ENCODE measurements around the gene ENKUR. TPM values are rescaled to one million over a fixed set of nuclear protein-coding genes. Genes with fewer than 3 reads are reported as not detected.

ENKUR gene
- total and polyA plus RNA-seq, 8 donors = 0.35 to 4.9 (median 1.0) TPM; not detected in 4

- Histone ChIP-seq H3K27ac (no peak overlapping the region), H3K4me3 (no peak overlapping the region), H3K9me3 (no peaks in the 10 kb centered on the region), H3K4me1 (no peaks in the 10 kb centered on the region), H3K36me3 (no peaks in the 10 kb centered on the region), H3K27me3 (no peaks in the 10 kb centered on the region)
- no peak for DNase-seq
- WGBS, 5 donors = 75 to 91% (median 86%) methylated on average over 5 of the region's 5 CpGs
- intact Hi-C loops (cut with DNase I; ENCODE audit: low total_unique reads) = no loop called here
- TF ChIP-seq POLR2AphosphoS5 (IDR thresholded peaks at IDR 0.05) (no peak), POLR2A (IDR thresholded peaks at IDR 0.05) (no peak), EP300 (IDR thresholded peaks at IDR 0.05) (no peak), CTCF (IDR thresholded peaks at IDR 0.05) (no peak)
Measured at GRCh38 chr10:25048450-25048849, 32.5 kb upstream of the ENKUR start.

GRCh38 chr10:25047591-25048301, 31.8 kb upstream of the ENKUR start:
- WGBS, 5 donors = 50 to 70% (median 62%) methylated on average over 4 of the region's 4 CpGs
- intact Hi-C loops (cut with DNase I; ENCODE audit: low total_unique reads) = no loop called here
- H3K27ac ChIP-seq = no peak overlapping the region
- TF ChIP-seq POLR2AphosphoS5 (IDR thresholded peaks at IDR 0.05) (no peak), EP300 (IDR thresholded peaks at IDR 0.05) (no peak), CTCF (IDR thresholded peaks at IDR 0.05) (no peak), POLR2A (IDR thresholded peaks at IDR 0.05) (no peak)
- no peaks in the 10 kb centered on the region for H3K27me3 ChIP-seq
- H3K36me3 ChIP-seq = no peaks in the 10 kb centered on the region
- no peaks in the 10 kb centered on the region for H3K9me3 ChIP-seq
- H3K4me3 ChIP-seq = no peak overlapping the region
- DNase-seq = no peak
- no peaks in the 10 kb centered on the region for H3K4me1 ChIP-seq

- Histone ChIP-seq H3K27me3 (no peaks in the 10 kb centered on the region), H3K9me3 (no peaks in the 10 kb centered on the region), H3K27ac (no peak overlapping the region), H3K4me1 (no peaks in the 10 kb centered on the region), H3K36me3 (no peaks in the 10 kb centered on the region), H3K4me3 (no peak overlapping the region)
- 62 to 67% (median 63%) methylated on average over 2 of the region's 2 CpGs for WGBS, 5 donors
- intact Hi-C loops (cut with DNase I; ENCODE audit: low total_unique reads) = no loop called here
- no peak for DNase-seq
- TF ChIP-seq EP300 (IDR thresholded peaks at IDR 0.05) (no peak), CTCF (IDR thresholded peaks at IDR 0.05) (no peak), POLR2A (IDR thresholded peaks at IDR 0.05) (no peak), POLR2AphosphoS5 (IDR thresholded peaks at IDR 0.05) (no peak)
Measured at GRCh38 chr10:25047088-25047487, 31.1 kb upstream of the ENKUR start.

- H3K27me3 ChIP-seq = no peaks in the 10 kb centered on the region
- 74 to 87% (median 80%) methylated on average over 1 of the region's 1 CpG for WGBS, 5 donors
- no peak overlapping the region for H3K27ac ChIP-seq
- TF ChIP-seq POLR2AphosphoS5 (IDR thresholded peaks at IDR 0.05) (no peak), EP300 (IDR thresholded peaks at IDR 0.05) (no peak)
- intact Hi-C loops (cut with DNase I; ENCODE audit: low total_unique reads) = no loop called here
- no peak for DNase-seq
- no peak overlapping the region for H3K4me3 ChIP-seq
- no peaks in the 10 kb centered on the region for H3K9me3 ChIP-seq
- H3K36me3 ChIP-seq = no peaks in the 10 kb centered on the region
- H3K4me1 ChIP-seq = no peaks in the 10 kb centered on the region
Measured at GRCh38 chr10:25046641-25047040, 30.7 kb upstream of the ENKUR start.

- intact Hi-C loops (cut with DNase I; ENCODE audit: low total_unique reads) = no loop called here
- H3K27me3 ChIP-seq = no peaks in the 10 kb centered on the region
- H3K36me3 ChIP-seq = no peaks in the 10 kb centered on the region
- no peaks in the 10 kb centered on the region for H3K9me3 ChIP-seq
- H3K4me1 ChIP-seq = peaks cover 0 to 6% (median 0%) of the 10 kb centered on the region in 4 donors
- DNase-seq = no peak
- no peak overlapping the region for H3K4me3 ChIP-seq
- no peak for TF ChIP-seq POLR2AphosphoS5 (IDR thresholded peaks at IDR 0.05)
- TF ChIP-seq EP300 (IDR thresholded peaks at IDR 0.05) = no peak
- TF ChIP-seq CTCF (IDR thresholded peaks at IDR 0.05) = no peak
- no peak for TF ChIP-seq POLR2A (IDR thresholded peaks at IDR 0.05)
- no peak overlapping the region for H3K27ac ChIP-seq
Measured at GRCh38 chr10:25039531-25039930, 23.6 kb upstream of the ENKUR start.

Measured in stomach (tissue), 9 donors.